GM12801 (cell line): Measurements from ENCODE around the gene VEPH1.

Source experiments
- CTCF ChIP-seq: IDR thresholded peaks from one replicate; pipeline ENCODE4 v1.5.1; 2011; ENCODE audit warnings: control low read depth; ENCODE audit not compliant: insufficient read length; ENCODE audit errors: extremely low read depth

The VEPH1 gene

GRCh38 chr3:157512534-157512933 lies 9.3 kb upstream of the VEPH1 start:
- TF ChIP-seq CTCF = no peak

GRCh38 chr3:157508461-157508860 lies 5.2 kb upstream of the VEPH1 start:
- TF ChIP-seq CTCF = no peak

DNA sequence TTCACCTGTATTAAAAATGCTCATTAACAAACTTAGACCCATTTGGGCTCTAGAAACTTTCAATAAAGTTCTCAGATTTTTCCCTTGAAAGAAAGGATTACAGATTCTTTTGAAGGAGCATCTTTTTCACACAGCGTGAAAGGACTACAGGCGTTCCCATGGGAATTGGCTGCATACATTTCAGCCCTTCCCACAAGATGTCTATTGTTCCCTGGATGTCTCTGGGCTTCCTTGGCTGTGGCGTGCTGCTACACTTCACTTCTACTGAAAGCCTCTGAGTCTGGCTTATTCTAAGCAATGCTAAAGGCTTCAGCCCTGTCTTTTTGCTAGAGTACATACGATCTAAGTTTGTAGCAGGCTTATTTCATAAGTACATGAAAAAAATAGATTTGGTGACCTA lies 1.4 kb downstream of the VEPH1 start:
- no peak for TF ChIP-seq CTCF

- TF ChIP-seq CTCF = no peak
These were observed 3.0 kb downstream of the VEPH1 start for GRCh38 chr3:157500232-157500631.

GRCh38 chr3:157499342-157499963 lies 3.8 kb downstream of the VEPH1 start:
- no peak for TF ChIP-seq CTCF

- no peak for TF ChIP-seq CTCF
These were observed 4.8 kb downstream of the VEPH1 start for GRCh38 chr3:157498371-157498770.

DNA sequence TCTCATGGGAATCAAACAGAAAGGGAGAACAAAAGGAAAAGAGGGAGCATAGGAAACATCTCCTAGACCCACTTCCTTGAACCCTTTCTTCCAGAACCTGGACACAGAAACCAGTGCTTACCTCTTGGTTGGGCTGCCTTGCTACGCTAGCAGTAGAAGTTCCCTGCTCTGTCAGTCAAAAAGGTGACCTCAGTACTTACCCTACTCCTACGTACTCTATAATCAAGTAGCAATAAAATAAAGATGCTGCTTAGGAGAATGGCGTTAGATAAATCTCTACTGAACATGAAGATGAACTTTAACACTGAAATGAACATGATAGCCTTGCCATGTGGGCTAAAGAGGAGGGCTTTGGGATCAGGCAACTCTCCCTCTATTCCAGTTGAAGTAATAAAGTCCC lies 7.4 kb downstream of the VEPH1 start:
- TF ChIP-seq CTCF = no peak
